Esophagus squamous epithelium (tissue), 5 donors: ENCODE measurements around the gene PPM1M. TPM values are rescaled to one million over a fixed set of nuclear protein-coding genes. Genes with fewer than 3 reads are reported as not detected.

Experiments
- DNase-seq: peaks from one replicate; lab custom pipeline; 2025; lab: John Stamatoyannopoulos, UW
- H3K27ac ChIP-seq, 4 donors: fragments of 200-600 bp; sonication (generic); one replicate each; pipeline ENCODE4 v1.5.1; 2016 to 2019; ENCODE audit warnings: mild to moderate bottlenecking in 1 of 4
- H3K27me3 ChIP-seq, 4 donors: fragments of 200-600 bp; sonication (generic); 1 replicate in 3 of 4; 2 replicates in 1 of 4; pipeline versions ENCODE4 v1.5.1 to v1.6.0; 2017 to 2021; ENCODE audit warnings: antibody characterized with exemption in 1 of 4
- H3K36me3 ChIP-seq, 3 donors: fragments of 200-600 bp; sonication (generic); one replicate each; pipeline ENCODE4 v1.5.1; 2016 to 2019
- H3K4me1 ChIP-seq, 3 donors: fragments of 200-600 bp; sonication (generic); one replicate each; pipeline ENCODE4 v1.5.1; 2017 to 2019
- H3K4me3 ChIP-seq, 4 donors: fragments of 200-600 bp; sonication (generic); 1 replicate in 3 of 4; 2 replicates in 1 of 4; pipeline ENCODE4 v1.5.1; 2016 to 2019; ENCODE audit warnings: mild to moderate bottlenecking in 2 of 4, moderate library complexity in 1 of 4
- H3K9me3 ChIP-seq, 3 donors: fragments of 200-600 bp; sonication (generic); one replicate each; pipeline ENCODE4 v1.5.1; 2016 to 2019
- POLR2A ChIP-seq, 4 donors: fragments of 450-650 bp; IDR thresholded peaks; one replicate each; pipeline ENCODE4 v1.6.1; 2017; ENCODE audit warnings: antibody characterized with exemption in 4 of 4, mild to moderate bottlenecking in 4 of 4, moderate library complexity in 3 of 4
- WGBS, 2 donors: methylation state at CpG; one replicate each; pipeline ENCODE4 v1.1.5; 2018; 5-methylcytosine and 5-hydroxymethylcytosine counted together
- intact Hi-C: fragments of 100-400 bp; cut with DNase I; formaldehyde crosslinking; loops from one replicate; pipeline ENCODE4 v1.15.0; 2022
- total RNA-seq, 4 donors: library from RNA; depleted of rRNA; stranded (reverse); fragments of >200 nt; gene quantifications; one replicate each; pipeline ENCODE4 v1.1.0, GENCODE V29; 2016
- TF ChIP-seq, protein P1 (sequence below), 6 experiments: fragments of 450-650 bp in 4 of 6; fragments of 200-600 bp in 2 of 6; sonication (generic) in 2 of 6; IDR thresholded peaks; one replicate each; pipeline ENCODE4 v1.5.1; 2016 to 2019; ENCODE audit warnings: antibody characterized with exemption in 6 of 6, mild to moderate bottlenecking in 4 of 6, moderate library complexity in 4 of 6
- donor health status: DM: yes; HTN: yes; CAD: no.

The PPM1M gene
- total RNA-seq, 4 donors from 2014 or later = 3.2 to 25.6 (median 12.3) TPM

DNA sequence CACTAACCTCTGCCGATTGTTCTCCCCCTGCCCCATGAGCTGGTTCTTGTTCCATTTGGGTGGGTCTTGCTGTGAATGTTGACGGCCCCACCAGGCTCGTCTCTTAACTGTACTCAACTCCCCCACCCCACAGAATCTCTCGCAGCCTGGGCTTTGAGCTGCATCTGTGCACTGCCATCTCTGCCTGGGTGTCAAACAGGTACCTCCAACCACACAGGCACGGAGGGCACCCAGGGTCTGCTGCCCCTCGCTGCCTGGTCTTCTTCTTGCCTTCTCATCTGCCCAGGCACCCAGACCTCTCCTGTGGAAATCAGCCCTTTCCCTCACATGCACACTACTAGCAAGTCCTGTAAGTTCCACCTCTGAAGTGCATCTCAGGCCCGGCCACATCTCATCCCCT lies 30.2 kb upstream of the PPM1M start:
- Histone ChIP-seq H3K9me3 (no peaks in the 10 kb centered on the region), H3K4me1 (peaks cover 24 to 46% (median 42%) of the 10 kb centered on the region in 3 donors), H3K27me3 (no peaks in the 10 kb centered on the region), H3K4me3 (no peak overlapping the region), H3K27ac (no peak overlapping the region), H3K36me3 (peaks cover 22 to 58% (median 28%) of the 10 kb centered on the region in 3 donors)
- DNase-seq = no peak
- 89 to 94% methylated on average over 2 to 7 of the region's 7 CpGs for WGBS, 2 donors
- intact Hi-C loops = no loop called here
- TF ChIP-seq, protein P1, sequence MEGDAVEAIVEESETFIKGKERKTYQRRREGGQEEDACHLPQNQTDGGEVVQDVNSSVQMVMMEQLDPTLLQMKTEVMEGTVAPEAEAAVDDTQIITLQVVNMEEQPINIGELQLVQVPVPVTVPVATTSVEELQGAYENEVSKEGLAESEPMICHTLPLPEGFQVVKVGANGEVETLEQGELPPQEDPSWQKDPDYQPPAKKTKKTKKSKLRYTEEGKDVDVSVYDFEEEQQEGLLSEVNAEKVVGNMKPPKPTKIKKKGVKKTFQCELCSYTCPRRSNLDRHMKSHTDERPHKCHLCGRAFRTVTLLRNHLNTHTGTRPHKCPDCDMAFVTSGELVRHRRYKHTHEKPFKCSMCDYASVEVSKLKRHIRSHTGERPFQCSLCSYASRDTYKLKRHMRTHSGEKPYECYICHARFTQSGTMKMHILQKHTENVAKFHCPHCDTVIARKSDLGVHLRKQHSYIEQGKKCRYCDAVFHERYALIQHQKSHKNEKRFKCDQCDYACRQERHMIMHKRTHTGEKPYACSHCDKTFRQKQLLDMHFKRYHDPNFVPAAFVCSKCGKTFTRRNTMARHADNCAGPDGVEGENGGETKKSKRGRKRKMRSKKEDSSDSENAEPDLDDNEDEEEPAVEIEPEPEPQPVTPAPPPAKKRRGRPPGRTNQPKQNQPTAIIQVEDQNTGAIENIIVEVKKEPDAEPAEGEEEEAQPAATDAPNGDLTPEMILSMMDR (IDR thresholded peaks at IDR 0.05) = no peak
- TF ChIP-seq POLR2A (IDR thresholded peaks at IDR 0.05) = no peak

DNA sequence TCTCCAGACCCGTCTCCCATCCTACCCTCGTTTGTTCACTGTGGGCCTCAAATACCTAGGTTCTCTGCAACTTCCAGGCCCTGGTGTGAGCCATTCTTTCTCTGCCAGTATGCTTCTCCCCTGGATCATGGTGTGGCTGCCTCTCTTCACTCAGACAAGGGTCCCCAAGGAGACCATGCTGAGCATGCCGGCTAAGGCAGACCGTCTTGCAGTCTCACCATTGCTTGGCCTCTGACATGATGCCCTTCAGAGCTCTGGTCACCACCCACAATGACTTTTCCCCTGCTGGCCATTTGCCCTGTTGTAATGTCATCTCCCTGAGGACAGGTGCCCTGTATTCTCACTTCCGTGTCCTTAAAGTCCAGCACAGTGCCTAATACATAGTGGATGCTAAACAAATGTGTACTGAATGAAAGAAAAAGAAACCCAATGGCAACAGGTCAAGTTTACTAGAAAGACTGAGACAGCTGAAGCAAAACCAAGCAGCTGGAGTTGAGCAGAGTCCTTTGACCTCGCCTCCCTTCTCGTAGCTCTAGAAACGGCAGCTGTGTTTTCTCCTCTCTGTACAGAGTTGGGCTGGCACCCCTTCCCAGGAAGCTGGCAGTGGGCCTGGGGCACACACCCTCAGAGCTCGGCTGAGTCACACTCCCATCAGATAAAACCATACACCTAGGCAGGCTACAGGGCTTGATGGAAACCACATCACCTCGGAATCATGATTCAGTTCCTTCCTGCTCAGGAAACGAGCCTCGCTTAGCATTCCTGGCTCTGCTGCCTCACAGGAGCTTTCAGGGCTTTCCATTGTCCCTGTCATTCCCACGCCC lies 28.8 kb upstream of the PPM1M start:
- H3K27ac ChIP-seq = peak overlapping the region; percentile 81 to 91 (median 86)
- no peaks in the 10 kb centered on the region for H3K27me3 ChIP-seq
- peaks cover 13 to 44% (median 19%) of the 10 kb centered on the region in 3 donors for H3K36me3 ChIP-seq
- intact Hi-C loops = no loop called here
- no peaks in the 10 kb centered on the region for H3K9me3 ChIP-seq
- WGBS, 2 donors = 20 to 27% methylated on average over 13 of the region's 13 CpGs
- no peak overlapping the region for H3K4me3 ChIP-seq
- TF ChIP-seq, protein P1 (IDR thresholded peaks at IDR 0.05) = peak in 1 of 6 experiments; percentile 32
- no peak for TF ChIP-seq POLR2A (IDR thresholded peaks at IDR 0.05)
- no peak for DNase-seq
- H3K4me1 ChIP-seq = peaks cover 28 to 60% (median 41%) of the 10 kb centered on the region in 3 donors

DNA sequence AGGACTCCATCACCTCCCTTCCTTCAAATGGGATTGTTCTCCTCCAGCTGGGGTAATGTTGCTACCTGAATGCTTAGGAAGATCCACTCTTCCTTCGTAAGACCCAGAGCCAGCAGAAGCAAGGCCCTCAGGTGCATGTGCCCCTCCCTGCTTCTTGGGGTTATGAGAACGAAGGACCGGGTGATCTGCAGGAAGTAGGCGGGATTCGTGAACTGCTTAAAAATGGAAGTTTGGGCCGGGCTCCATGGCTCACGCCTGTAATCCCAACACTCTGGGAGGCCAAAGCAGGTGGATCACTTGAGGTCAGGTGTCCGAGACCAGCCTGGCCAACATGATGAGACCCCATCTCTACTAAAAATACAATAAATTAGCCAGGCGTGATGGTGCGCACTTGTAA lies 28.2 kb upstream of the PPM1M start:
- H3K27ac ChIP-seq = peak overlapping the region; percentile 81 to 91 (median 86)
- TF ChIP-seq POLR2A (IDR thresholded peaks at IDR 0.05) = no peak
- TF ChIP-seq, protein P1 (IDR thresholded peaks at IDR 0.05) = no peak
- peaks cover 33 to 64% (median 41%) of the 10 kb centered on the region in 3 donors for H3K4me1 ChIP-seq
- H3K9me3 ChIP-seq = no peaks in the 10 kb centered on the region
- peaks cover 7 to 37% (median 13%) of the 10 kb centered on the region in 3 donors for H3K36me3 ChIP-seq
- no peak for DNase-seq
- WGBS, 2 donors = 43 to 63% methylated on average over 7 to 10 of the region's 10 CpGs
- H3K27me3 ChIP-seq = no peaks in the 10 kb centered on the region
- H3K4me3 ChIP-seq = no peak overlapping the region
- intact Hi-C loops = no loop called here

DNA sequence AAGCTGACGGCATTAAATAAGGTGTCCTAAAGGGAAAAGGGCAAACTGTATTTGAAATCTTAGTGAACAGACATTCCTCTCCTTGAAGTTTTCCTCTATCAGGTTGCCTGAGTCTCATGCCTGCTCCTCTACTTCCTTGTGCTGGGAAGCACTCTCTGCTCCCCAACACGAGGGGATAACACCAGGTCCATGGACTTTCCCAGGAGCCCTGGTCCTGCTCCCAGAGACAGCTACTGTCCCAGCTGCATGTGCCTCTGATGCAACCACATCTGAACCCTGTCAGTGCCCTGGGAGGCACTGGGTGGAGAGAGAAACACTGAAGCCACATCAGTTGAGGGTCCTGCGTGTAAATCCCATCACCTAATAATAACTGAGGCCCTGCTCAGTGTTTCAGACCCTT lies 27.5 kb upstream of the PPM1M start:
- TF ChIP-seq, protein P1 (IDR thresholded peaks at IDR 0.05) = no peak
- no peak for TF ChIP-seq POLR2A (IDR thresholded peaks at IDR 0.05)
- WGBS, 2 donors = 72 to 82% methylated on average over 3 of the region's 3 CpGs
- intact Hi-C loops = no loop called here
- Histone ChIP-seq H3K9me3 (no peaks in the 10 kb centered on the region), H3K4me3 (no peak overlapping the region), H3K4me1 (peaks cover 33 to 64% (median 41%) of the 10 kb centered on the region in 3 donors), H3K27me3 (no peaks in the 10 kb centered on the region), H3K27ac (peak overlapping the region; percentile 81 to 91 (median 86)), H3K36me3 (peaks cover under 1 to 31% (median 11%) of the 10 kb centered on the region in 3 donors)
- DNase-seq = no peak

DNA sequence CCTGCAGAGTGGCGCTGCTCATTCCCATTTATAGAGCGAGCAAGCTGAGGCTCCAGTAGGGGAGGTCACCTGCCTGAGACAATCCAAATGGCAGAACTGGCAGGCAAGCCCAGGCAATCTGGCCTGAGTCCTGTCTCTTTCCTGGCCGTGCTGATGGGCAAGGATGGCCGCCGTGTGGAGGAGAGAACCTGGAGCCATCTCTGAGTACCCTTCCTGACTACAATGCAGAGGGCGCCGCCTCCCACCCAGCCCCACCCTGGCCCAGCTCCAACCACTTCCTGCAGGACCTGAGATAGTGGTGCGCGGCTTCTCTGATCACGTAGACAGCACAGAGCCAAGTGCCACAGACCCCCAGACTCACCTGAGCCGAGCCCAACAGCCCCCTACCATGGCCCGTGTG lies 27.1 kb upstream of the PPM1M start:
- H3K4me1 ChIP-seq = peaks cover 33 to 64% (median 41%) of the 10 kb centered on the region in 3 donors
- peak overlapping the region; percentile 81 to 91 (median 86) for H3K27ac ChIP-seq
- no peaks in the 10 kb centered on the region for H3K27me3 ChIP-seq
- no peak for DNase-seq
- intact Hi-C loops = no loop called here
- H3K36me3 ChIP-seq = peaks cover 0 to 27% (median 11%) of the 10 kb centered on the region in 3 donors
- TF ChIP-seq POLR2A (IDR thresholded peaks at IDR 0.05) = no peak
- TF ChIP-seq, protein P1 (IDR thresholded peaks at IDR 0.05) = no peak
- no peak overlapping the region for H3K4me3 ChIP-seq
- 60 to 85% methylated on average over 1 to 2 of the region's 12 CpGs for WGBS, 2 donors
- H3K9me3 ChIP-seq = no peaks in the 10 kb centered on the region
